ENCODE measurements around the gene TPM2. TPM values are rescaled to one million over a fixed set of nuclear protein-coding genes. Genes with fewer than 3 reads are reported as not detected.

The TPM2 gene
- total RNA-seq, 2 experiments from 2014 or later: 63.1 to 63.5 TPM

DNA sequence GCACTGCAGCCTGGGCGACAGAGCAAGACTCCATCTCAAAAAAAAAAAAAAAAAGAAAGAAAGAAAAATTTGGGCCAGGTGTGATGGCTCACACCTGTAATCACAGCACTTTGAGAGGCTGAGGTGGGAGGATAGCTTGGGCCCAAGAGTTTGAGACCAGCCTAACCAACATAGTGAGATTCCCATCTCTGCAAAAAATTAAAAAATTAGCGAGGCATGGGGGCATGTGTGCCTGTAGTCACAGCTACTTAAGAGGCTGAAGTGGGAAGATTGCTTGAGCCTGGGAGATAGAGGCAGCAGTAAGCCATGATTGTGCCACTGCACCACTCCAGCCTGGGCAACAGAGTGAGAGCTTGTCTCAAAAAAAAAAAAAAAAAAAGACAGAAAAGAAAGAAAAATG is 36.1 kb downstream of the TPM2 start:
- peaks cover 7% of the 10 kb centered on the region for H3K36me3 ChIP-seq (ENCODE audit: insufficient read depth, low read length)
- peak overlapping the region in 1 of 2 donors; percentile 2 for H3K27ac ChIP-seq (ENCODE audit: low read depth in 1 of 2, low read length in 2 of 2)
- peaks cover 0 to 4% of the 10 kb centered on the region in 2 experiments for H3K9me3 ChIP-seq (ENCODE audit: control insufficient read depth in 1 of 2, insufficient read depth in 1 of 2, low read length in 2 of 2)
- Mint-ChIP-seq H3K4me3 (no peak overlapping the region), H3K27ac (peak overlapping the region; percentile 52), H3K4me1 (ENCODE audit: low read depth) (peaks cover 65% of the 10 kb centered on the region), H3K36me3 (ENCODE audit: low read depth) (peaks cover 33% of the 10 kb centered on the region), H3K27me3 (peaks cover 8% of the 10 kb centered on the region), H3K9me3 (peaks cover 3% of the 10 kb centered on the region)
- POLR2A ChIA-PET: no interaction called here
- TF ChIP-seq, protein P1, sequence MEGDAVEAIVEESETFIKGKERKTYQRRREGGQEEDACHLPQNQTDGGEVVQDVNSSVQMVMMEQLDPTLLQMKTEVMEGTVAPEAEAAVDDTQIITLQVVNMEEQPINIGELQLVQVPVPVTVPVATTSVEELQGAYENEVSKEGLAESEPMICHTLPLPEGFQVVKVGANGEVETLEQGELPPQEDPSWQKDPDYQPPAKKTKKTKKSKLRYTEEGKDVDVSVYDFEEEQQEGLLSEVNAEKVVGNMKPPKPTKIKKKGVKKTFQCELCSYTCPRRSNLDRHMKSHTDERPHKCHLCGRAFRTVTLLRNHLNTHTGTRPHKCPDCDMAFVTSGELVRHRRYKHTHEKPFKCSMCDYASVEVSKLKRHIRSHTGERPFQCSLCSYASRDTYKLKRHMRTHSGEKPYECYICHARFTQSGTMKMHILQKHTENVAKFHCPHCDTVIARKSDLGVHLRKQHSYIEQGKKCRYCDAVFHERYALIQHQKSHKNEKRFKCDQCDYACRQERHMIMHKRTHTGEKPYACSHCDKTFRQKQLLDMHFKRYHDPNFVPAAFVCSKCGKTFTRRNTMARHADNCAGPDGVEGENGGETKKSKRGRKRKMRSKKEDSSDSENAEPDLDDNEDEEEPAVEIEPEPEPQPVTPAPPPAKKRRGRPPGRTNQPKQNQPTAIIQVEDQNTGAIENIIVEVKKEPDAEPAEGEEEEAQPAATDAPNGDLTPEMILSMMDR (IDR thresholded peaks at IDR 0.05): no peak
- H3K4me1 ChIP-seq (ENCODE audit: insufficient read depth, low read length): peaks cover 69% of the 10 kb centered on the region
- H3K27me3 ChIP-seq (ENCODE audit: control insufficient read depth in 1 of 2, insufficient read depth in 2 of 2, low read length in 2 of 2): no peaks in the 10 kb centered on the region
- intact Hi-C loops (cut with DNase I, micrococcal nuclease): loop anchor here in 1 of 2 experiments (5.0 kb wide), 1 partner anchor 159 kb away; the partner anchor contains the start of gene SPAG8
- no peak overlapping the region for H3K4me3 ChIP-seq (ENCODE audit: low read length)
- CTCF ChIA-PET: interaction anchor here (0.7 to 1.0 kb wide), 2 partner anchors 18 to 43 kb away, joined by 3 read pairs; no protein-coding TSS in a partner anchor
- DNase-seq (no peak), ATAC-seq (ENCODE audit: poor library complexity) (no peak)

DNA sequence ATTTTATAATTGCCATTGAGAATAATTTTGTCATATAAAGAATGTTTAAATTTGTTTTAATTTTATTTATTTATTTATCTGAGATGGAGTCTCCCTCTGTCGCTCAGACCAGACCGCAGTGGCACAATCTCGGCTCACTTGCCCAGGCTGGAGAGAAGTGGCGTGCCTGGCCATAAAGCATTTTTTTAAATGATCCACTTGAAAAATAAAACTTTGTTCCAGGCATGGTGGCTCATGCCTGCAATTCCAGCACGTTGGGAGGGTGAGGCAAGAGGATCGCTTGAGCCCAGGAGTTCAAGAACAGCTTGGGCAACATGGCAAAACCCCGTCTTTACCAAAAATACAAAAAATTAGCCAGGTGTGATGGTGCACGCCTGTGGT is 36.9 kb downstream of the TPM2 start:
- Mint-ChIP-seq H3K4me3 (no peak overlapping the region), H3K27ac (peak overlapping the region; percentile 52), H3K36me3 (ENCODE audit: low read depth) (peaks cover 31% of the 10 kb centered on the region), H3K4me1 (ENCODE audit: low read depth) (peaks cover 69% of the 10 kb centered on the region), H3K27me3 (peaks cover 4% of the 10 kb centered on the region), H3K9me3 (peaks cover 2% of the 10 kb centered on the region)
- Histone ChIP-seq H3K4me3 (ENCODE audit: low read length) (no peak overlapping the region), H3K27me3 (ENCODE audit: control insufficient read depth in 1 of 2, insufficient read depth in 2 of 2, low read length in 2 of 2) (no peaks in the 10 kb centered on the region), H3K36me3 (ENCODE audit: insufficient read depth, low read length) (peaks cover 8% of the 10 kb centered on the region), H3K9me3 (ENCODE audit: control insufficient read depth in 1 of 2, insufficient read depth in 1 of 2, low read length in 2 of 2) (peaks cover 0 to 3% of the 10 kb centered on the region in 2 experiments), H3K4me1 (ENCODE audit: insufficient read depth, low read length) (peaks cover 74% of the 10 kb centered on the region), H3K27ac (ENCODE audit: low read depth in 1 of 2, low read length in 2 of 2) (no peak overlapping the region)
- TF ChIP-seq, protein P1 (IDR thresholded peaks at IDR 0.05): no peak
- no peak for DNase-seq
- ATAC-seq (ENCODE audit: poor library complexity): no peak
- POLR2A ChIA-PET: no interaction called here
- CTCF ChIA-PET: interaction anchor here (1.0 kb wide), 1 partner anchor 44 kb away, joined by 3 read pairs; no protein-coding TSS in a partner anchor
- intact Hi-C loops (cut with DNase I, micrococcal nuclease): loop anchor here in 1 of 2 experiments (5.0 kb wide), 1 partner anchor 159 kb away; the partner anchor contains the start of gene SPAG8

DNA sequence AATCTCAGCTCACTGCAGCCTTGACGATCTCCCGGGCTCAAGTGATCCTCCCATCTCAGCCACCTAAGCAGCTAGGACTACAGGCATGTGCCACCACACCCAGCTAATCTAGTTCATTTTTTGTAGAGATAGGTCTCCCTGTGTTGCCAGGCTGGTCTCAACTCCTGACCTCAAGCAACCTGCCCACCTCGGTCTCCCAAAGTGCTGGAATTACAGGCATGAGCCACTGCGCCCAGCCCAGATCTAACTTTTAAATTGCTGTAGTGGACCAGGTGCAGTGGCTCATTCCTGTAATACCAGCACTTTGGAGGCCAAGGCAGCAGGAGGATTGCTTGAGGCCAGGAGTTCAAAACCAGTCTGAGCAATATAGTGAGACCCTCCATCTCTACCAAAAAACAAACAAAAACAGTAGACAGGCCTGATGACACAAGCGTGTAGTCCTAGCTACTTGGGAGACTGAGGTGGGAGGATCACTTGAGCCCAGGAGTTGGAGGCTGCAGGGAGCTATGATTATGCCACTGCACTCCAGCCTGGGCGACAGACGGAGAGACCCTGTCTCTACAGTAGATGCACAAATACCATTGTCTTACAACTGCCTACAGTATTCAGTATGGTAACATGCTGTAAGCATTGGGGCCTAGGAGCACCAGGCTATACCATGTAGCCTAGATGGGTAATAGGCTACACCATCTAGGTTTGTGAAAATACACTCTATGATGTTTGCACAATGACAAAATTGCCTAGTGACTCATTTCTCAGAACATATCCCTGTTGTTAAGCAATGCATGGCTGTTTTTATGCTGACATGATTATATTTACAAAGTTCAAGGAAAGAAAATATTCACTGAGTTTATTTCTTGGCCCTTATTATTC is 37.5 kb downstream of the TPM2 start:
- CTCF ChIA-PET: no interaction called here
- H3K9me3 Mint-ChIP-seq: no peaks in the 10 kb centered on the region

More for the DNA sequence above, 37.5 kb downstream of the TPM2 start:
- DNase-seq (no peak), ATAC-seq (ENCODE audit: poor library complexity) (no peak)
- intact Hi-C loops (cut with DNase I, micrococcal nuclease): loop anchor here in 1 of 2 experiments (5.0 kb wide), 1 partner anchor 160 kb away; the partner anchor contains the start of gene SPAG8
- Mint-ChIP-seq H3K36me3 (ENCODE audit: low read depth) (peaks cover 29% of the 10 kb centered on the region), H3K27ac (peak overlapping the region; percentile 94), H3K4me1 (ENCODE audit: low read depth) (peaks cover 69% of the 10 kb centered on the region), H3K27me3 (no peaks in the 10 kb centered on the region), H3K4me3 (peak overlapping the region; percentile 94)
- H3K4me3 ChIP-seq (ENCODE audit: low read length): no peak overlapping the region
- H3K27me3 ChIP-seq (ENCODE audit: control insufficient read depth in 1 of 2, insufficient read depth in 2 of 2, low read length in 2 of 2): no peaks in the 10 kb centered on the region
- no peak overlapping the region for H3K27ac ChIP-seq (ENCODE audit: low read depth in 1 of 2, low read length in 2 of 2)
- H3K36me3 ChIP-seq (ENCODE audit: insufficient read depth, low read length): peaks cover 8% of the 10 kb centered on the region
- H3K4me1 ChIP-seq (ENCODE audit: insufficient read depth, low read length): peaks cover 74% of the 10 kb centered on the region
- POLR2A ChIA-PET: interaction anchor here (1.2 to 6.3 kb wide), 3 partner anchors 9 to 80 kb away, joined by 5 to 84 read pairs (median 16); partner anchors contain the start of genes CREB3, TESK1 and TLN1
- TF ChIP-seq, protein P1 (IDR thresholded peaks at IDR 0.05): no peak
- no peaks in the 10 kb centered on the region for H3K9me3 ChIP-seq (ENCODE audit: control insufficient read depth in 1 of 2, insufficient read depth in 1 of 2, low read length in 2 of 2)
